ENCODE results near the gene RNF121. TPM values are rescaled to one million over a fixed set of nuclear protein-coding genes. Genes with fewer than 3 reads are reported as not detected.

The RNF121 gene
- total RNA-seq, 2 donors from 2014 or later = 28.6 to 43.0 TPM

DNA sequence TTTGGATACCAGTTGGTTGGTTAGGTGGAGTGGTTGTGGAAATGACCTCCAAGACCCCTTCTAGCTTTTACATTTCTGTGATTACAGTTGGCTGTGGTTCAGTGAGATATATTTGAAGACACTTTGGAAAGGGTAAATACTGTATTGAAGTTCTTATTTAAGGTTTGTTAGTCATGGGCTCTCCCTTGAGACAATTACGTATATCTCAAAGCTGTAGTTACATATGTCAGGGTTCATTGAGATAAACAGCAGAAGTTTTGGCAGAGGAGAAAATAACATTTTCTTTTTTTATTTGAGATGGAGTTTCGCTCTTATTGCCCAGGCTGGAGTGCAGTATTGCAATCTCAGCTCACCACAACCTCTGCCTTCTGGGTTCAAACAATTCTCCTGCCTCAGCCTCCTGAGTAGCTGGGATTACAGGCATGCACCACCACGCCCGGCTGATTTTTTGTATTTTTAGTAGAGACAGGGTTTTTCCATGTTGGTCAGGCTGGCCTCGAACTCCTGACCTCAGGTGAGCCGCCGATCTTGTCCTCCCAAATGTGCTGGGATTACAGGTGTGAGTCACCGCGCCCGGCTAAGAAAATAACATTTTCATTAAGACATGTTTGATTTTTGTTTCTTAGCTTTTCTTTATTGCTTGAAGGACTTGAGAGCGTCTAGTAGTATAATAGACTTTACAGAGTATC, 1.9 kb downstream of the RNF121 start:
- Histone ChIP-seq H3K4me1 (peaks cover 3% of the 10 kb centered on the region), H3K4me3 (no peak overlapping the region), H3K9me3 (no peaks in the 10 kb centered on the region), H3K36me3 (no peaks in the 10 kb centered on the region), H3K9ac (ENCODE audit: low read depth in 2 of 2, low read length in 2 of 2) (no peak overlapping the region), H3K27me3 (no peaks in the 10 kb centered on the region), H3K27ac (no peak overlapping the region)
- intact Hi-C loops (cut with DNase I) = no loop called here
- TF ChIP-seq, protein P1, sequence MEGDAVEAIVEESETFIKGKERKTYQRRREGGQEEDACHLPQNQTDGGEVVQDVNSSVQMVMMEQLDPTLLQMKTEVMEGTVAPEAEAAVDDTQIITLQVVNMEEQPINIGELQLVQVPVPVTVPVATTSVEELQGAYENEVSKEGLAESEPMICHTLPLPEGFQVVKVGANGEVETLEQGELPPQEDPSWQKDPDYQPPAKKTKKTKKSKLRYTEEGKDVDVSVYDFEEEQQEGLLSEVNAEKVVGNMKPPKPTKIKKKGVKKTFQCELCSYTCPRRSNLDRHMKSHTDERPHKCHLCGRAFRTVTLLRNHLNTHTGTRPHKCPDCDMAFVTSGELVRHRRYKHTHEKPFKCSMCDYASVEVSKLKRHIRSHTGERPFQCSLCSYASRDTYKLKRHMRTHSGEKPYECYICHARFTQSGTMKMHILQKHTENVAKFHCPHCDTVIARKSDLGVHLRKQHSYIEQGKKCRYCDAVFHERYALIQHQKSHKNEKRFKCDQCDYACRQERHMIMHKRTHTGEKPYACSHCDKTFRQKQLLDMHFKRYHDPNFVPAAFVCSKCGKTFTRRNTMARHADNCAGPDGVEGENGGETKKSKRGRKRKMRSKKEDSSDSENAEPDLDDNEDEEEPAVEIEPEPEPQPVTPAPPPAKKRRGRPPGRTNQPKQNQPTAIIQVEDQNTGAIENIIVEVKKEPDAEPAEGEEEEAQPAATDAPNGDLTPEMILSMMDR (IDR thresholded peaks at IDR 0.05) = no peak
- DNase-seq = no peak

- no peak overlapping the region for H3K4me3 ChIP-seq
- no peaks in the 10 kb centered on the region for H3K36me3 ChIP-seq
- no peak overlapping the region for H3K9ac ChIP-seq (ENCODE audit: low read depth in 2 of 2, low read length in 2 of 2)
- no peaks in the 10 kb centered on the region for H3K9me3 ChIP-seq
- DNase-seq = no peak
- TF ChIP-seq, protein P1 (IDR thresholded peaks at IDR 0.05) = no peak
- H3K27me3 ChIP-seq = no peaks in the 10 kb centered on the region
- intact Hi-C loops (cut with DNase I) = no loop called here
- peaks cover 3% of the 10 kb centered on the region for H3K4me1 ChIP-seq
- H3K27ac ChIP-seq = no peak overlapping the region
Observed at GRCh38 chr11:71931245-71931602, 2.4 kb downstream of the RNF121 start.

GRCh38 chr11:71933141-71933933, 4.5 kb downstream of the RNF121 start:
- H3K4me3 ChIP-seq = no peak overlapping the region
- H3K4me1 ChIP-seq = peaks cover 3% of the 10 kb centered on the region
- no peaks in the 10 kb centered on the region for H3K9me3 ChIP-seq
- no peaks in the 10 kb centered on the region for H3K36me3 ChIP-seq
- DNase-seq = no peak
- no peak overlapping the region for H3K27ac ChIP-seq
- H3K27me3 ChIP-seq = no peaks in the 10 kb centered on the region
- intact Hi-C loops (cut with DNase I) = no loop called here
- TF ChIP-seq, protein P1 (IDR thresholded peaks at IDR 0.05) = no peak
- H3K9ac ChIP-seq (ENCODE audit: low read depth in 2 of 2, low read length in 2 of 2) = no peak overlapping the region

DNA sequence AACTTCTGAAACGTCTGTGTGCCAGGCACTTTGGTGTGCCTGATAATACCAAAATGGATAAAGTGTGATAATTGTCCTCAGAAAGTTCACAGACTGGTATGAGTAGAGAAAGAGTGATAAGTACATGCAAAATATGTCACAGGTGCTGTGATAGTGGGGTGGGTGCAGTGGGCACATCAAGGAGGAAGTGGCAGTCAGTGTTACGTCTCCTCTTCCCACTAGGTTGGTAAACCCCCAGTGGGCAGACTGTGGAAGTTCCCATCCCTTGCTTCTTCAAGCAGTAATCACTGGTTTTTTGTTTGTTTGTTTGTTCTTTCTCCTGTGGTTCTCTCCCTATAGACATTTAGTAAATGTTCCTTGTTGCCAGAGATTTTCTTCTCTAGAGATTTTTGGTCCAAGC, 5.4 kb downstream of the RNF121 start:
- intact Hi-C loops (cut with DNase I) = no loop called here
- no peaks in the 10 kb centered on the region for H3K27me3 ChIP-seq
- DNase-seq = no peak
- H3K36me3 ChIP-seq = no peaks in the 10 kb centered on the region
- H3K4me3 ChIP-seq = no peak overlapping the region
- H3K27ac ChIP-seq = no peak overlapping the region
- TF ChIP-seq, protein P1 (IDR thresholded peaks at IDR 0.05) = no peak
- no peak overlapping the region for H3K9ac ChIP-seq (ENCODE audit: low read depth in 2 of 2, low read length in 2 of 2)
- no peaks in the 10 kb centered on the region for H3K9me3 ChIP-seq
- H3K4me1 ChIP-seq = peaks cover 3% of the 10 kb centered on the region

DNA sequence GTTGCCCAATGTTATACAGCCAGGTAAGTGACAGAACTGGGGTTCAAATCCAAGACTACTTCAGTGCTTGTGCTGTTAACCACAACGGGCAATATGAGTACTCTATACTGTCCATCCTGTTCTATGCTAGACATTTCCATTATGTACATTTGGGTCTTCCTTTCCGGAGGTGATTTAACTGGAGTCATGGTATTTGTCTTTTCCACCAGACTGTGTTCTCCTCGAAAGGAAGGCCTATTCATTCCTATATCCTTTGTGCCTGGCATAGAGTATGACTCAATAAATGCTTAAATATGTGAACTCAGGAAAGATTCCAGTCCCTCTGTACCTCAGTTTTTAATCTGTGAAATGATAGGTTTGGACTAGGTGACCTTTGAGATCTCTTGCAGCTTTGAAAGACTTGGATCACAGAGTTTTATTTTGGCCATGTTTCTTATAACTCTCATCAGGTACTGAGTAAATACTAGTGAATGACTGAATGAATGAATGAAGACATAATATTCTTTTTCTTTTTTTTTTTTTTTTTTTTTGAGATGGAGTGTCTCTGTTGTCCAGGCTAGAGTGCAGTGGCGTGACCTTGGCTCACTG, 6.6 kb downstream of the RNF121 start:
- Histone ChIP-seq H3K9me3 (no peaks in the 10 kb centered on the region), H3K27me3 (no peaks in the 10 kb centered on the region), H3K36me3 (no peaks in the 10 kb centered on the region), H3K4me1 (no peaks in the 10 kb centered on the region), H3K4me3 (no peak overlapping the region), H3K9ac (ENCODE audit: low read depth in 2 of 2, low read length in 2 of 2) (no peak overlapping the region), H3K27ac (no peak overlapping the region)
- DNase-seq = no peak
- intact Hi-C loops (cut with DNase I) = no loop called here
- TF ChIP-seq, protein P1 (IDR thresholded peaks at IDR 0.05) = no peak
